A673 (cell line): ENCODE data around the gene MDM4. TPM values are rescaled to one million over a fixed set of nuclear protein-coding genes. Genes with fewer than 3 reads are reported as not detected.

Source experiments
- BruUV-seq: library from RNA; stranded (reverse); fragments of 400-500 nt; replicated peaks from 2 replicates; lab custom pipeline; 2021; lab: Mats Ljungman, UMichigan
- CTCF ChIA-PET: fragments of 300-600 bp; sonication (Branson Sonifier 250); formaldehyde crosslinking; loops from one replicate; lab custom pipeline; 2022; ENCODE audit warnings: antibody characterized with exemption; lab: Charles Lee
- POLR2A ChIA-PET: fragments of 300-600 bp; sonication (Branson Sonifier 250); formaldehyde crosslinking; loops from one replicate; lab custom pipeline; 2022; ENCODE audit warnings: antibody characterized with exemption; ENCODE audit not compliant: low non-redundant PET; lab: Charles Lee
- DNase-seq: peaks from one replicate; pipeline ENCODE4 v3.0.0-alpha.2; 2015; ENCODE audit warnings: low spot score
- H3K27ac ChIP-seq: fragments of 200-600 bp; sonication (generic); 2 replicates; pipeline ENCODE4 v1.5.1; 2016; ENCODE audit warnings: mixed run types, low read depth, mild to moderate bottlenecking, mixed read lengths, antibody characterized with exemption, low read length; ENCODE audit not compliant: poor library complexity, severe bottlenecking
- H3K27me3 ChIP-seq: fragments of 200-600 bp; sonication (generic); replicated peaks from 2 replicates; pipeline ENCODE4 v1.6.1; 2017; ENCODE audit warnings: mixed run types, low read depth, mild to moderate bottlenecking, mixed read lengths, antibody characterized with exemption, low read length; ENCODE audit not compliant: insufficient read depth, poor library complexity
- H3K36me3 ChIP-seq: fragments of 200-600 bp; sonication (generic); 2 replicates; pipeline ENCODE4 v1.6.1; 2016; ENCODE audit warnings: mixed run types, mild to moderate bottlenecking, mixed read lengths, antibody characterized with exemption, low read length; ENCODE audit not compliant: insufficient read depth, poor library complexity, severe bottlenecking
- H3K4me1 ChIP-seq: fragments of 200-600 bp; sonication (generic); 2 replicates; pipeline ENCODE4 v1.6.1; 2017; ENCODE audit warnings: mixed run types, mild to moderate bottlenecking, mixed read lengths, antibody characterized with exemption, low read length; ENCODE audit not compliant: insufficient read depth, poor library complexity, severe bottlenecking
- H3K4me3 ChIP-seq: fragments of 200-600 bp; sonication (generic); 2 replicates; pipeline ENCODE4 v1.5.1; 2016; ENCODE audit warnings: low read depth, mixed run types, mild to moderate bottlenecking, mixed read lengths, low read length; ENCODE audit not compliant: poor library complexity, severe bottlenecking
- H3K9me3 ChIP-seq: fragments of 200-600 bp; sonication (generic); 2 replicates; pipeline ENCODE4 v1.6.1; 2016; ENCODE audit warnings: mixed run types, low read depth, mild to moderate bottlenecking, mixed read lengths, antibody characterized with exemption, low read length; ENCODE audit not compliant: poor library complexity, severe bottlenecking
- EZH2 ChIP-seq: fragments of 200-600 bp; sonication (generic); IDR thresholded peaks from 2 replicates; pipeline ENCODE4 v1.6.1; 2017; ENCODE audit warnings: borderline replicate concordance, low read depth, mild to moderate bottlenecking, mixed read lengths, antibody characterized with exemption, low read length; ENCODE audit not compliant: poor library complexity, severe bottlenecking
- intact Hi-C: fragments of 100-400 bp; cut with micrococcal nuclease; formaldehyde crosslinking; loops from one replicate; pipeline ENCODE4 v1.10.0; 2022; ENCODE audit not compliant: unreplicated experiment
- total RNA-seq: library from RNA; stranded (reverse); gene quantifications from 2 replicates; pipeline ENCODE4 v1.2.3, GENCODE V29; 2021
- TF ChIP-seq, protein P1 (sequence below): fragments of 300-800, 200-600 bp; sonication (generic); conservative IDR thresholded peaks from 2 replicates; pipeline ENCODE4 v1.5.1; 2017; ENCODE audit warnings: low read depth, mild to moderate bottlenecking, antibody characterized with exemption, low read length, moderate library complexity, mixed read lengths

MDM4 gene
- total RNA-seq, 1 experiment from 2014 or later = 71.3 TPM

DNA sequence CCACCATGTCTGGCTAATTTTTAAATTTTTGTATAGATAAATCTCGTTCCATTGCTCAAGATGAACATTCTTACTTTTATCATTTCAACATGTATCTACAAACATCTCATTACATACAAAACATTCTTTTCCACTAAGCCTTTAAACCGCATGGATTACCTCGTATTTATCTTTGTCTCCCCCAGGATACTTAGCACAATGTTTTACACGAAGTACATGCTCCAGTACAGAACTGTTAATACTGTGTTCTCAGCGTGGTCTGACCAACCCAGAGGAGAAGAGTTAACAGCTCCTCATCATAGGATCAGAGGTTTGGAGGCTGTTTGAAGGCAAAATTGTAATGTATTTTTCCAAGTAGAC, 29.0 kb upstream of the MDM4 start:
- POLR2A ChIA-PET = interaction anchor here (0.8 kb wide), 1 partner anchor 9 kb away, joined by 3 read pairs; no protein-coding TSS in a partner anchor
- no peaks in the 10 kb centered on the region for H3K36me3 ChIP-seq
- H3K4me1 ChIP-seq = no peaks in the 10 kb centered on the region
- H3K4me3 ChIP-seq = no peak overlapping the region
- no TSS peak for BruUV-seq
- CTCF ChIA-PET = no interaction called here
- H3K27ac ChIP-seq = no peak overlapping the region
- intact Hi-C loops = no loop called here
- DNase-seq = no peak
- TF ChIP-seq, protein P1, sequence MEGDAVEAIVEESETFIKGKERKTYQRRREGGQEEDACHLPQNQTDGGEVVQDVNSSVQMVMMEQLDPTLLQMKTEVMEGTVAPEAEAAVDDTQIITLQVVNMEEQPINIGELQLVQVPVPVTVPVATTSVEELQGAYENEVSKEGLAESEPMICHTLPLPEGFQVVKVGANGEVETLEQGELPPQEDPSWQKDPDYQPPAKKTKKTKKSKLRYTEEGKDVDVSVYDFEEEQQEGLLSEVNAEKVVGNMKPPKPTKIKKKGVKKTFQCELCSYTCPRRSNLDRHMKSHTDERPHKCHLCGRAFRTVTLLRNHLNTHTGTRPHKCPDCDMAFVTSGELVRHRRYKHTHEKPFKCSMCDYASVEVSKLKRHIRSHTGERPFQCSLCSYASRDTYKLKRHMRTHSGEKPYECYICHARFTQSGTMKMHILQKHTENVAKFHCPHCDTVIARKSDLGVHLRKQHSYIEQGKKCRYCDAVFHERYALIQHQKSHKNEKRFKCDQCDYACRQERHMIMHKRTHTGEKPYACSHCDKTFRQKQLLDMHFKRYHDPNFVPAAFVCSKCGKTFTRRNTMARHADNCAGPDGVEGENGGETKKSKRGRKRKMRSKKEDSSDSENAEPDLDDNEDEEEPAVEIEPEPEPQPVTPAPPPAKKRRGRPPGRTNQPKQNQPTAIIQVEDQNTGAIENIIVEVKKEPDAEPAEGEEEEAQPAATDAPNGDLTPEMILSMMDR = no peak
- no peak for TF ChIP-seq EZH2
- H3K27me3 ChIP-seq = no peaks in the 10 kb centered on the region
- H3K9me3 ChIP-seq = no peaks in the 10 kb centered on the region

DNA sequence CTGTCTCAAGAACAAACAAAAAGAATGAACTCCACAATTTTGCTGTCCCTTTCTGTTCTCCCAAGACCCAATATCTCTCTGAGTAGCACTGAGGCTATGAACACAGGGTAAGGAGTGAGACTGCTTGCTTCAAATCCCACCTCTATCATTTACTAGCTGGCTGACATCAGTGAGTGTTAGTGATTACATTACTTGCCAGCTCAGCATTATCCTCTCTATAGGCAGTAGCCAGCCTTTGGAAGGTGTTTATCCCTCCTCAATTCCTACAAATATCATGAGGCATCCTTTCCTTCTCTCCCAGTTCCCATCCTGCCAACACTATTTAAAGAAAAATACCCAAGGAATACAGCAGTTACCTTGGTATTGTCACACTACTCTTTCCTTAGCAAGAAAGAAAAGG, 24.6 kb upstream of the MDM4 start:
- Histone ChIP-seq H3K4me3 (no peak overlapping the region), H3K36me3 (no peaks in the 10 kb centered on the region), H3K9me3 (no peaks in the 10 kb centered on the region), H3K27me3 (no peaks in the 10 kb centered on the region), H3K27ac (no peak overlapping the region), H3K4me1 (peaks cover 21% of the 10 kb centered on the region)
- no TSS peak for BruUV-seq
- POLR2A ChIA-PET = no interaction called here
- intact Hi-C loops = no loop called here
- TF ChIP-seq, protein P1 = no peak
- no peak for TF ChIP-seq EZH2
- CTCF ChIA-PET = interaction anchor here (1.0 to 3.1 kb wide), 2 partner anchors 13 to 46 kb away, joined by 3 to 24 read pairs; no protein-coding TSS in a partner anchor
- DNase-seq = no peak

DNA sequence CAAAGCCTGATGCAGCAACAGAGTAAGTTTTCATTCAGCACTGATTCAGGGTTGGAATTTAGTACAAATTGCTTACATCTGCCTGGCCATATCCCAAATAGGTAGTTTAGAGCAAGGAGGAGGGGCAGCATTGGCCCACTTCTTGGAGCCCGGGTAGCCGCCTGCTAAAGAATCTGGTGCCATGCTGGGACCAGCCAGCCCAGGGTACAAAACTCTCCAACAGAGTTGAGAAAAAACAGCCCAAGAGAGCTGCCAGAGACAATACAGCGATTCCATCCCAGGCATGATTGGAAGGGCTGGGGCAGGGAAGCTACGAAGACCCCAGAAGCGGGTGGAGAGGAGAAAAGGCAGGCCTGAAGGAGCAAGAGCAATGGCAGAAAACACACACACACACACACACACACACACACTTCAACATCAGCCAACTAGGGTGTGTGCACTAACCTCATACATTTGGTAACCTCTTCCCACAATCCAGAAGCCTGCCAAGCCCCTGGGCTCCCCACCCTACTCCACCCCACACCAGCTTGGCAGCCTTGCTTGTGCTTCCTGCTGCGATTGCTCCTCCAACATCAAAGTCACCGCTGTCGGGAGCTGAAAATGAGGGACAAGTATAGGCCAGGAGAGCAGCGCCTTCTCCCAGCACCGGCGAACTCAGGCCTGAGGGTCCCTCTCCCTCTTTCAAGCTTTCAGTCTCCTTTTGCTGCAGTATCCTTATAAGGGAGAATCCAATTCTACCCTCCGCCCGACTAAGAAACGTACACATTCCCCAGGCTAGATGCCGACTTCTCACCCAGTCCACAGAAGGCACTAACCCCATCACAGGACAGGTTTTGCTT, 22.8 kb upstream of the MDM4 start:
- CTCF ChIA-PET = interaction anchor here (1.9 to 3.1 kb wide), 4 partner anchors 10 to 95 kb away, joined by 6 to 24 read pairs (median 14); no protein-coding TSS in a partner anchor

More for the DNA sequence above, 22.8 kb upstream of the MDM4 start:
- TF ChIP-seq, protein P1 = no peak
- TF ChIP-seq EZH2 = no peak
- peak; percentile 41 for DNase-seq
- intact Hi-C loops = no loop called here
- no peaks in the 10 kb centered on the region for H3K9me3 ChIP-seq
- H3K4me1 ChIP-seq = peaks cover 21% of the 10 kb centered on the region
- H3K27me3 ChIP-seq = no peaks in the 10 kb centered on the region
- BruUV-seq = no TSS peak
- H3K4me3 ChIP-seq = peak overlapping the region; percentile 94
- no peaks in the 10 kb centered on the region for H3K36me3 ChIP-seq
- POLR2A ChIA-PET = interaction anchor here (0.6 kb wide), 1 partner anchor 27 kb away, joined by 8 read pairs; no protein-coding TSS in a partner anchor
- peak overlapping the region; percentile 83 for H3K27ac ChIP-seq
